VCaP (cell line): ENCODE measurements around the gene TMED9.
"Not testable (repeated sequence)": the region's sequence is repeated elsewhere in the genome, so short reads cannot be mapped to it uniquely, and the experiment has no call there.

ENCODE experiments used
- H3K27ac ChIP-seq: fragments of 450-650 bp; 2 replicates; pipeline ENCODE4 v1.5.1; 2017
- TF ChIP-seq, protein P1 (sequence below): fragments of 450-650 bp; conservative IDR thresholded peaks from 2 replicates; pipeline ENCODE4 v1.5.1; 2017; ENCODE audit warnings: mild to moderate bottlenecking, moderate library complexity

TMED9 gene

DNA sequence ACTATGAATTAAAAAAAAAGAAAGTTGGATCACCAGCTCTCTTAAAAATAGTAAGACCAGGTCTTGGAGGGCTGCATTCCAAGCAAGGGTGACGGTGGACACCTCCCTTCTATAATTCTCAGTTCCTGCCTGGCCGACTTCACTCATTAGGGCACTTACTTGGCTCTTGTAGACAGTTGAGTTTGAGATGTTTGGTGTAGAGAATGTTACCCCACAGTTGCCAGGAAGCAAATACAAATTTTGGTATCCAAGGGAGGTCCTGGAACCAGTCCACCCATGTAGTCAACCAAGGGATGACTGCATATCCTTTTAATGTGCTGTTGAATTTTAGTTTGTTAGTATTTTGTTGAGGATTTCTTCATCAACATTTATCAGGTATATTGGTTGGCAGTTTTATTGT is 28.6 kb downstream of the TMED9 start:
- TF ChIP-seq, protein P1, sequence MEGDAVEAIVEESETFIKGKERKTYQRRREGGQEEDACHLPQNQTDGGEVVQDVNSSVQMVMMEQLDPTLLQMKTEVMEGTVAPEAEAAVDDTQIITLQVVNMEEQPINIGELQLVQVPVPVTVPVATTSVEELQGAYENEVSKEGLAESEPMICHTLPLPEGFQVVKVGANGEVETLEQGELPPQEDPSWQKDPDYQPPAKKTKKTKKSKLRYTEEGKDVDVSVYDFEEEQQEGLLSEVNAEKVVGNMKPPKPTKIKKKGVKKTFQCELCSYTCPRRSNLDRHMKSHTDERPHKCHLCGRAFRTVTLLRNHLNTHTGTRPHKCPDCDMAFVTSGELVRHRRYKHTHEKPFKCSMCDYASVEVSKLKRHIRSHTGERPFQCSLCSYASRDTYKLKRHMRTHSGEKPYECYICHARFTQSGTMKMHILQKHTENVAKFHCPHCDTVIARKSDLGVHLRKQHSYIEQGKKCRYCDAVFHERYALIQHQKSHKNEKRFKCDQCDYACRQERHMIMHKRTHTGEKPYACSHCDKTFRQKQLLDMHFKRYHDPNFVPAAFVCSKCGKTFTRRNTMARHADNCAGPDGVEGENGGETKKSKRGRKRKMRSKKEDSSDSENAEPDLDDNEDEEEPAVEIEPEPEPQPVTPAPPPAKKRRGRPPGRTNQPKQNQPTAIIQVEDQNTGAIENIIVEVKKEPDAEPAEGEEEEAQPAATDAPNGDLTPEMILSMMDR = no peak
- H3K27ac ChIP-seq = no peak overlapping the region

DNA sequence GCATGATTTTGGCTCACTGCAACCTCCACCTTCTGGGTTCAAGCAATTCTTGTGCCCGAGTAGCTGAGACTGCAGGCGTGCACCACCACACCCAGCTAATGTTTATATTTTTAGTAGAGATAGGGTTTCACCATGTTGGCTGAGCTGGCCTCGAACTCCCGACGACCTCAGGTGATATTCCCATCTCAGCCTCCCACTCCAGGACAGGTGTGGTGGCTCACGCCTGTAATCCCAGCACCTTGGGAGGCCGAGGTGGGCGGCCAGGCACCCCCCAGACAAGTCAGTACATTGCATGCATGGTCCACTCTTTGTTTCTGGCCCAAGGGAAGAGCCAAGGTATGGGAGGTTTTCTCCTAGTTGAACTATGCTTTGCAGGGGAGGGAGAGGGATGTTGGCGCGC is 32.2 kb downstream of the TMED9 start:
- H3K27ac ChIP-seq = not testable (repeated sequence)

DNA sequence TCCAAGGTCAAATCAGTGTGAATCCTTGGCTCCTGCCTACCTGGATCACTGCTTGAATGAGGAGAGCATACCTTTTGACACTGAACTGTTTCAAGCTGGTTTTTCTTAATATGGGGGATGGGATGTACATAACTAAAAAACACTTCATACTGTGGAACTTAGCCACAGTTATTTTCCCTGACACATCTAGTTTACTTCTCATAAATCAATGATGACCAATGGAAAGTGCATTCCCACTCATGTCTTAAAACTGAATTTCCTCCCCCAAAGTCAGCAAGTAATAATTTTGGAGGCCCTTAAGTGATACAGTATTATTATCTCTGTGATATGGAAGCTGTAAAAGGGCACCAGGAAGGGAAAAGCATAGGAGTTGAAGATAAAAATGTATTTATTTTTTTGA is 38.2 kb downstream of the TMED9 start:
- H3K27ac ChIP-seq = not testable (repeated sequence)

DNA sequence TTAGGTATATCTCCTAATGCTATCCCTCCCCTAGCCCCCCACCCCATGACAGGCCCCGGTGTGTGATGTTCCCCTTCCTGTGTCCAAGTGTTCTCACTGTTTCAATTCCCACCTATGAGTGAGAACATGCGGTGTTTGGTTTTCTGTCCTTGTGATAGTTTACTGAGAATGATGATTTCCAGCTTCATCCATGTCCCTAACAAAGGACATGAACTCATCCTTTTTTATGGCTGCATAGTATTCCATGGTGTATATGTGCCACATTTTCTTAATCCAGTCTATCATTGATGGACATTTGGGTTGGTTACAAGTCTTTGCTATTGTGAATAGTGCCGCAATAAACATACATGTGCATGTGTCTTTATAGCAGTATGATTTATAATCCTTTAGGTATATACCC is 42.9 kb downstream of the TMED9 start:
- H3K27ac ChIP-seq = not testable (repeated sequence)

DNA sequence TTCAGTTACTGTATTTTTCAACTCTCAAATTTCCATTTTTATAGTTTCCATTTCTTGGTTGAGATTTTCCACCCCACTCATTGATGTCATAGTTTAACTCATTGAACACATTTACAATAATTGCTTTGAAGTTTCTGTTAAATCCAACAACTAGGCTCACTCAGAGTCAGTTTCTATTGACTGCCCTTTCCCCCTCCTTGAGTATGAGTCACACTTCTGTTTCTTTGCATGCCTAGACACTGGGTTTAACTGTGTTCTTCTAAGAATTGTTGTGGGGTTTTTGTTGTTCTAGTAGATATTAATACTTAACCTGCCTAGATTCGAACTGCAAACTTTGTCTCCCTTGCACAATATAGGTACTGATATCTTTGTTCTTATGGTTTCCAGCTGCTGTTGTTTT is 53.5 kb downstream of the TMED9 start:
- H3K27ac ChIP-seq = not testable (repeated sequence)
